Frontal cortex (tissue), 4 donors: ENCODE measurements around the gene FAM53B. TPM values are rescaled to one million over a fixed set of nuclear protein-coding genes. Genes with fewer than 3 reads are reported as not detected.
"Not testable (repeated sequence)": the region's sequence is repeated elsewhere in the genome, so short reads cannot be mapped to it uniquely, and the experiment has no call there.

ENCODE experiments used
- DNase-seq, 2 donors: peaks; one replicate each; pipeline ENCODE4 v3.0.0; 2012; ENCODE audit warnings: low spot score in 2 of 2
- FAIRE-seq: peaks from 2 replicates; lab custom pipeline; 2012; peaks lifted over from hg19 to GRCh38; lab: Jason Lieb, UNC
- total RNA-seq: library from RNA; depleted of rRNA; stranded (reverse); fragments of >200 nt; gene quantifications from one replicate; pipeline ENCODE4 v1.2.3, GENCODE V29; 2014
- donor health status: control.
- donor health status: control.
- donor health status: control.

The FAM53B gene, protein sequence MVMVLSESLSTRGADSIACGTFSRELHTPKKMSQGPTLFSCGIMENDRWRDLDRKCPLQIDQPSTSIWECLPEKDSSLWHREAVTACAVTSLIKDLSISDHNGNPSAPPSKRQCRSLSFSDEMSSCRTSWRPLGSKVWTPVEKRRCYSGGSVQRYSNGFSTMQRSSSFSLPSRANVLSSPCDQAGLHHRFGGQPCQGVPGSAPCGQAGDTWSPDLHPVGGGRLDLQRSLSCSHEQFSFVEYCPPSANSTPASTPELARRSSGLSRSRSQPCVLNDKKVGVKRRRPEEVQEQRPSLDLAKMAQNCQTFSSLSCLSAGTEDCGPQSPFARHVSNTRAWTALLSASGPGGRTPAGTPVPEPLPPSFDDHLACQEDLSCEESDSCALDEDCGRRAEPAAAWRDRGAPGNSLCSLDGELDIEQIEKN
- 23.2 TPM for total RNA-seq

DNA sequence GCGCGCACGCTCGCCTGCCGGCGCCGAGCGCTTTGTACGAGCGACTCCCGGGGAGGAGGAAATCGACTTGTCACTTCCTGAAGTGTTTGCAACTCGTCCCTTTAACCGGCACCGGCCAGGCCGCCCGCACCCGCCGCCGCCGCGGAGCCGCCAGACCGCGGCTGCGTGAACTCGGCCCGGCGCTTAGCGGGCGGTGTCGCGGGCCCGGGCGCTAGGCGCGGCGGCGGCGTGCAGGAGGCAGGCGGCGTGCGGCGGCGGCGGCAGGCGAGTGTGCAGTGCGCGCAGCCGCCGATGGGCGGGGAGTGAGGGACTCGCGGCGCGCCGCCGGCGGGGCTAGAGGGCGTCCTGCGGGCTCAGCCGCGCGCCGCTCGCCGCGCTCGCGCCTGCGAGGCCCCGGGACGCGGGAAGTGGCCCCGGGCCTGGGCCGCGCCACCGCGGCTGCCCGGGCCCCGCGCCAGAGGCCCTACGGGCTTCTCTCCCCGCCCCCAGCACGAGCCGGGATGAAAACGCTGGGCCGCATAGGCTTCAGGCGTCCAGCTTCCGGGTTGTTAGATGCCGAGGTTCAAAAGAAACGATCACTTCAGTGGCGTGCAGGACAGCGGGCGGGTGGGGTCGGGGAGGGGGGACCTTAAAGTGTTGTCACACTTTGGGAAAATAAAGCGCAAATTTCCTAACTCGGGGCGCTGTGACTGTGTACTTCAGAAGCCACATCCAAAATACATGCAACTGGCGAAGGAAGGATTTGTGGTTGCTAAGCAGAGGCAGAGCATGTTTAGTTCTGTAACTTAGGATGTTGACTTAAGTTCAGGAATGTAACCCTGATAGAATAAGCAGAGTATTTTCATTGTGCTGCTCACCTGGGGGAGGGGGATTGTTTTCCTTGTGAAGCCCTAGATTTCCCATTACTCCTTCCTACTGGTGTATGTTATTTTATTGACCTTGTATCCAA lies at the start of gene FAM53B:
FAM53B (minus strand) TSS at position 277 of the 949 bp plus-strand sequence. CDS start 37,665 bp downstream, outside the sequence.
- FAIRE-seq: no peak
- DNase-seq: peak; percentile 86 to 90

DNA sequence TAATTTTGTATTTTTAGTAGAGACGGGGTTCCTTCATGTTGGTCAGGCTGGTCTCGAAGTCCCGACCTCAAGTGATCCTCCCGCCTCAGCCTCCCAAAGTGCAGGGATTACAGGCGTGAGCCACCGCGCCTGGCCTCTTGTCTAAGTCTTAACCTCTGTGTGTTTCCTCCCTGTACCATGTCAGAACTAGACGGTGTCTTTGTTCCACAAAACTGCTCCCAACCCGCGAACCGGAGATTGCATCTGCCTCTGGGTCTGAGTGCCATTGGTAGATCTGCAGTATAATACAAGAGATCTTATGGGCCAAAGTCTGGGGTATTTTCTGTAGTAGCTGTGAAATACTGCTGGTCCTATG lies 48.8 kb upstream of the FAM53B start:
- DNase-seq: no peak
- no peak for FAIRE-seq

DNA sequence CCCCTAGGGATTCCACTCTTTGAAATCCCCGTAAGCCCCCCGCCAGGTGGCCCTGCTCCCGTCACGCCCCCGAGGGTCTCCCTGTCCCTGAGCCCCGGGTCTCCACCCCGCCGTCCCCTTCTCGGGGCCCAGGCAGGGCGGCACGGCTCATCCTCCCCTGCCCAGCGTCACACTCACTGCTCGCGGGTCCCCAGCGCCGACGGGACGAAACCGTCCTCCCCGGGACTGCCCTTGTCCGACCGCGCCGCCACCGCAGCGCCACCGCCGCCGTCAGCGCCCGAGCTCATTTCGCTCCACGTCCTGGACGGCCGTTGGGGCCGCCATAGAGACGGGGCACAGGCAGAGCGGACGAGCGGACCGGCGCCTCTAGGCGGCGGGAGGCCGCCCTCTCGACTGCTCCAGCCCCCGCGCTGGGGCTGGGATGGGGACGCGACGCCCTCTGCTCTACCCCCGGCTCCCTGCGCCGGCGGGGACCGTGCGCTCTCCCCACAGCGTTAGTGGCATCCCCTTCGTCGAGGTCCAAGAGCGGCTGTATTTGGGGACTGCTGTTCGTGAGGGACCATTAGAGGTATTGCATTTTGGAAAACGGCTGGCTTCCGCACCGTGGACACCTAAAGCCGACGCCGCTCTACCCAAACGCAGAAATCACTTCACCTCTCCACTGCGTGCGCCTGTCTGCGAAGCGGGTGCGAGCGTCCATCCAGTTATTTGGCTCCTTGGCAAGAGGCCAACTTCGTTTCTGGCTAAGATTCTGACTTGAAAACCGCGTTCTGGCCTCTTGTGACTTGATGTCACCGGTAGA lies 47.6 kb upstream of the FAM53B start, which contains the start of gene EEF1AKMT2:
EEF1AKMT2 (minus strand) TSS at position 341 of the 802 bp plus-strand sequence; CDS start at position 287, 54 bp downstream.
- FAIRE-seq (no peak), DNase-seq (peak; percentile 86 to 88)

DNA sequence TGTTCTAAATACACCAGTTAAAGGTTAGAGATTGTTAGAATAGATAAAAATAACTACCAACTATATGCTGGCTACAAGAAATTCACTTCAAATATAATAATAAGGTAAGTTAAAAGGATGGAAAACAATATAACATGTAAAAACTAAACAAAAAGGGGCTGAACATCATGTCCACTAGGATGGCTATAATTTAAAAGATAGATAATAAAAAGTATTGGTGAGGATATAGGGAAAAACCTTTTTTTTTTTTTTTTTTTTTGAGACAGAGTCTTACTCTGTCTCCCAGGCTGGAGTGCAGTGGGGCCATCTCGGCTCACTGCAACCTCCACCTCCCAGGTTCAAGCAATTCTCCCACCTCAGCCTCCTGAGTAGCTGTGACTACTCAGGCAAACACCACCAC lies 38.7 kb upstream of the FAM53B start:
- not testable (repeated sequence) for FAIRE-seq, DNase-seq

DNA sequence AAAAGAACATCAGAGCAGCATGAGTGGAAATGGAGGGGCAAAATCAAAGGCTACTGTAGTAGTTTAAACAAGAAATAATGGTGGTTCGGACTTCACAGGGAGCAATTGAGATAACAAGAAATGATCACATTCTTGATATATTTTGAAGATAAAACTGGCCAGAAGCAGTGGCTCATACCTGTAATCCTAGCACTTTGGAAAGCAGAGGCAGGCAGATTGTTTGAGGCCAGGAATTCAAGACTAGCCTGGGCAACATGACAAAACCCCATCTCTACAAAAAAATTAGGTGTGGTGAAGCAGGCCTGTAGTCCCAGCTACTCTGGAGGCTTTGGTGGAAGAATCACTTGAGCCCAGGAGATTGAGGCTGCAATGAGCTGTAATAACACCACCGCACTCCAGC lies 24.6 kb upstream of the FAM53B start:
- FAIRE-seq: no peak
- DNase-seq: no peak

DNA sequence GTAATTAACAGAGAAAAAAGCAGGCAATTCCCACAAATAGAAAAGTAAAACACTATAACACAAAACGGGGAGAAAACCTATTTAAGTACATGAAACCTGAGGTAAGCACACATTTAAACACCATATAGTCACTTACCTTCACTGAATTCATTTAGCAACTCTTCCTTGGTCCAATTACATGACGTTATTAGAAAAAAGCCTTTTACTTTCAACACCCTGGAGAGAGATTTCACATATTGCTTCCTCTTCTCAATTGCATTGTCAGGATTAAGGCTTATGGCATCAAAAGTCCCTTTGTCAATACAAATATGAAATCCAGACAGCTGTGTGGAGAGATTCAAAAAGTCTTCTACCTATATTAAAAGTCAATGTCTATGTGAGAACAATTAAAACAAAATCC lies 21.1 kb upstream of the FAM53B start:
- DNase-seq (no peak), FAIRE-seq (no peak)

DNA sequence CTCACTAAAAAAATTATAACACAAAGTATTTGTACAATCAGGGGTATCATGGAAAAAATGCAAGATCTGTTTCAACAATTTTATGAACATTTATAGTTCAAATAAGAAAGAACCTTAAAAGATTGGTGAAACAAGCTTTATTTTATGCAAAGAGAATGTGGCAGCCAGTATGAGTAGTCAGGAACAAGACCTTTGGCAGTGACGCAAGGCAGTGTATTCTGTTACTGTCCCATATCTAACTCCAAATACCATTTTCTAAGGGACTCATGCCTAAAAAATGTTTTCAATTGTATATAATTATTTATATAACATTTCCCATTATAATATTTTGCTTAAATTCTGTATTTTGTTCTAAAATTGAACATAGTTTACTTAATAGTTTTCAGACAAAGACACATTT lies 19.1 kb upstream of the FAM53B start:
- no peak for FAIRE-seq
- DNase-seq: no peak

DNA sequence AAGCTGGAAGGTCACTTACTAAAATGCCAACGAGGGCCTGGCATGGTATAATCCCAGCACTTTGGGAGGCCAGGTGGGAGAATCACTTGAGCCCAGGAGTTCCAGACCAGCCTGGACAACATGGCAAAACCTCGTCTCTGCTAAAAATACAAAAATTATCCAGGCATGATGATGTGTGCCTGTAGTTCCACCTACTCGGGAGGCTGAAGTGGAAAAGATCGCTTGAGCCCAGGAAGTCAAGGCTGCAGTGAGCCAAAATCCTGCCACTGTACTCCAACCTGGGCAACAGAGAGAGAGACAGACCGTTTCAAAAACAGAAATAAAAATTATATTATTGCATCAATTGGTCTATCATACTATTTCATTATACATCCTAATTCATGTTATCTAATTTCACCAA lies 18.1 kb upstream of the FAM53B start:
- FAIRE-seq (no peak), DNase-seq (no peak)

DNA sequence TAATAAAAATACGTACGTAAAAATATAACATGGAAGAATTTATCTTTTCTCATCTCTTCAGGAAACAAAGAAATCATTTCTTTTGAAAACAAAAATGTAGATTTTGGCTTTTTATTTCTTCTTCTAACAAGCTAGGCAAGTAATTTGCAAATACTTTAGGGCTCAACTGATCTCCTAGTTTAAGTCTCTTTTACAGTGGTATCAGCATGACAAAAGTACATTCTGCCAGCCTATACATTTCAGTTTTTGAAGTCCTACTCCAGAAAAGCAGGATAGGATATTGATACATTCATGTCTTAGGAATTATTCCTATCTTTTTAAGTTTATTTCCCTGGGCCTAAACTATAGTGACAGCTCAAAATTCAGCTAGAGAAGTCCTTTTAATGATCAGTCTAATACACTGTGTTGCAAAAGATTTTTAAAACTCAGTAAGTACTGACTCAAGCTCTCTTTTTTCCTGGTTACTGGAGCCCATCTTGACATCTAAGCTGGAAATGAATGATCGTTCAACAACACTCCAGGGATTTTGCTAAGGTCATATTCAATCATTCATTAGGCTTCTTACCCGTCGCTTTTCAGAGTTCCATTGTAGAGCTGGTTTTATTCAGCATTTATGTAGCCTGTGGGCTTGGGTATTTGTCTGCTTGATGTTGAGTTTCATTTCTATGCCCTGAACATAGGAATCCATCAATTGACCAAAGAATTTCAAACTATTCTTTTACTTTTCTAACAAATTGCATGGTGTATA lies 12.2 kb upstream of the FAM53B start:
- no peak for FAIRE-seq

DNA sequence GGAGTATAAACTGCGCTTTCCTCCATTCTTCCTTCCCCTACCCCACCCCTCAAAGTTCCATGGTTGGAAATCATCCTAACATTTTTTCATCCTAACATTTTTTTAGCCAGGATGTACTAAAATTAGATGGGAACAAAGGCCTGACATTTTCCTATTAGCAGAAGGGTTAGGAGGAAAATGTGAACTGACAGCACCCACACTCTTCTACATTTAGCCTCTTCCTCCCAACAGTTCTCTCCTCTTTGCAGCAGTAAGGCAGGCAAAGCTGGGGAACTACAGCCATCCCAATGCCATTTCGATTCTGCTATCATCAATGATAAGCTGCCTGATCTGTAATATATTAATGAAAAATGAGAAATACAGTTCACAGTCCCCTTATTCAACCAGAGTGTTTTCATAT lies 11.4 kb upstream of the FAM53B start:
- DNase-seq (no peak), FAIRE-seq (no peak)

More for the DNA sequence above, 12.2 kb upstream of the FAM53B start:
- no peak for DNase-seq

DNA sequence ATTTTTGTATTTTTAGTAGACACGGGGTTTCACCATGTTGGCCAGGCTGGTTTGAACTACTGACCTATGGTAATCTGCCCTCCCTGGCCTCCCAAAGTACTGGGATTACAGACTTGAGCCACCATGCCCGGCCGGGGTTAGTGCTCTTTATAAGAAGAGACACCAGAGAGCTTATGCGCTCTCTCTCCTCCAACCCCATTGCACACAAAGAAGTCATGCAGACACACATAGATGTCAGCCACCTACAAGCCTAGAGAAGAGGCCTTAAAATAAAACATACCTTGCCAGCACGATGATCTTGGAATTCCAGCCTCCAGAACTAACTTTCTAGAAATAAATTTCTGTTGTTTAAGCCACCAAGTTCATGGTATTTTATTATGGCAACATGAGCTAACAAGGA lies 10.0 kb upstream of the FAM53B start:
- DNase-seq (no peak), FAIRE-seq (no peak)

DNA sequence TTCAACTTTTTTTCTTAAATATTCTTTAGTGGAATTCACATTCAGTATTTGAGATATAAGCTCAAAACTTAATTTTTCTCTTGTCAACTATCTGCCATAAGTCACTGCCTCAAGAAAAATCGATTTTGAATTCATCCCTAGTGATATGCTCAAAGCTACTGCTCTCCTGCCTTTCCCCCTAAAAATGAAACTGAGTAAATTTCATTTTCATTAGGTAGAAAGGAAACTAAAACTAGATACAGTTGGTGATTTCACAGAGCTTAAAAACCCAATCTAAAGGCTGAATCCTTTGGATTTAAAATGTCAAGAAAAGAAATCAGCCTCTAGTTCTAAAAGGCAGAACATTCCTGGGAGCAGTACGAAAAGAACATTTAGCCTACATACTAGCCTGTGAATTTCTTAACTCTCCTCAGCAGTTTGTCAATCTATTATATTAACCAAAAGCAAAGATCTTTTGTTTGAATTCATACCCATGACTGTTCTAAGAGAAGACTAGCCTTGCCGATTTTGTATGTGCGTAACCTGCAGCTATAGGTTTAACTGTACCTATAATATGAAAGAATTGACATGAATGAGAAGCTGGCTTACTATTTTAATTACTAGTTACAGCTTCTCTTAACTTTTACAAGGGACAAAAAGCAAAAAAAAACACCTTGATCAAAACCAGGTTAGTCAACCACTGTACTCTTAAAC lies 4.9 kb upstream of the FAM53B start:
- FAIRE-seq: no peak
- DNase-seq: no peak

DNA sequence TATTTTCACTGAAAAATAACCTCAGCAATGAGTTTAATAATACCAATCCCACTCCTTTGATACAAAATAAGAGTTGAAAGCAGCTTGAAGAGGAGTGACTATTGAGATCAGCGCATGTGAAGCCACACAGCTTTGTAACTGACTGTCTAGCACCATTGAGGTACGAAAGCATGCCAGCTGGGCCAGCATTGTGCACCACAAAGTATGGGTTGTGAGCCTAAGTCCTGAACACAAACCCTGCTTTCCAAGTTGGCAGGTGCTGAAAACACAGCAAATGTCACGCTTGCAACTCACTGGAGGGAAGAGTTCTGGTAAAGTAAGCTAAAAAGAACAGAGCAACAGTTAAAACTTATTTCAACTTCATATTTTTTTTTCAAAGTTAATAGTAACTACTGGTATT lies 4.0 kb upstream of the FAM53B start:
- no peak for DNase-seq

DNA sequence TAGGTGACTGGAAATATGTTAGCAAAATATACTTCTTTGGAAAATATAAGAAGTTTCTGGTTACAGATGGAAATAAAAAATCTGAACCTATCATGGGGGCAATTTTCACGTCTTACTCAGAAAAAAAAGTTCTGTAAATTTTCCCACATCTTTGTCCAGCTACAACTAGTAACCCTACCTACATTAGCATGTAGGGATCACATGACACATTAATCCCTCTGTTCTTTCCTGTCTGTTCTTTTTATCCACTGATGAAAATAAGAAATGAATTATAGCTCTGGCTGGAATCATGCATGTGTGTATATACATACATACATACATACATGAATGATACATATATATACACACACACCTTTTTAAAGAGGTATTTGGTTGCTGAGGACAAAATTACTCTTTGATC lies 3.6 kb upstream of the FAM53B start:
- no peak for DNase-seq
- no peak for FAIRE-seq

More for the DNA sequence above, 4.0 kb upstream of the FAM53B start:
- no peak for FAIRE-seq

DNA sequence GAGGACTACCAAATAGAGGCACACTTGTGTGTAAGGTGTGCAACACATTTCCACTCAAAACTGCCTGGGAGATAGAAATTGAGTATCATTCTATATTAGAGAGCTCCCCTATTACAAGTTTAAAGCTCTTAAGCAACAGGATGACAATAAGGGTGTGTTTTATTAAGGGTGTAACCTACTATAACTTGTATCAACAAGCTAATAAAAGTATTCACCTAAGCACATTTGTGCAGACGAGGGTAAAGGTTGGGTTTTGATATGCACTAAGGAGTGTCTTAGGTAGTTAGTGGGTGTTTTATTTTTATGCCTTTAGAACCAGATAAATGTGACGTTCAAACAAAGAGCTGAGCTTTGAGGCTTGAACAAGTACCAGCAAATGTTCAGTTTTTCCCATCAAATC lies 2.8 kb upstream of the FAM53B start:
- FAIRE-seq: no peak
- DNase-seq: no peak

DNA sequence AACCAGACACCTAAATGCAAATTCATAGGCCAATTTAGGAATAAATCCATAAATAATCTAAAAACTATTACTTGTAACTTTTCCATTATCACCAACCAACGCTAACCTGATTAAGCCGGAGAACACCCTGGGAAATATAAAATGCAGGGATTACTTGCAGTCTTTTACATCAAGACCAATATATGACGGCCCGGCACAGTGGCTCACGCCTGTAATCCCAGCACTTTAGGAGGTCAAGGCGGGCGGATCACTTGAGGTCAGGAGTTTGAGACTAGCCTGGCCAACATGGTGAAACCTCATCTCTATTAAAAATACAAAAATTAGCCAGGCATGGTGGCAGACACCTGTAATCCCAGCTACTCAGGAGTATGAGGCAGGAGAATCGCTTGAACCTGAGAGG lies 2.3 kb upstream of the FAM53B start:
- not testable (repeated sequence) for DNase-seq, FAIRE-seq

DNA sequence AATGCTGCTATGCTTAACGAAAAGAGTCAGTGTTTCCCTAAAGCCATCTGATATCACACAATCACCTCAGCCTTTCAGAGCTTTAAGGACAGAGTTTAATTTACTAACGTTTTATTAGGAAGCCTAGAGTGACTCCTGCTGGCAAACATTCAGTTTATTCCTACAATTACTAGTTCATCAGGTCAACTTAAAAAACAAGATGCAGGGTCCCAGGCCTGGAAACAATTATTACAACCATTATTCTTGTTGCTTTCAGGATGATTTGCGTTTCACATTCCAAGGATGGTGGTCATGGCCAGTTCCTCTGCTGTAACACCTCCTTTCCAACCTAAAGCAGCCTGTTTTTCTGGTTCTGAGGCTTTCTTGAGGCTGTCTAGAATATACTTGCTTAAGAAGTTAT lies 1.5 kb upstream of the FAM53B start:
- FAIRE-seq (no peak), DNase-seq (peak in 1 of 2 donors; percentile 35)

DNA sequence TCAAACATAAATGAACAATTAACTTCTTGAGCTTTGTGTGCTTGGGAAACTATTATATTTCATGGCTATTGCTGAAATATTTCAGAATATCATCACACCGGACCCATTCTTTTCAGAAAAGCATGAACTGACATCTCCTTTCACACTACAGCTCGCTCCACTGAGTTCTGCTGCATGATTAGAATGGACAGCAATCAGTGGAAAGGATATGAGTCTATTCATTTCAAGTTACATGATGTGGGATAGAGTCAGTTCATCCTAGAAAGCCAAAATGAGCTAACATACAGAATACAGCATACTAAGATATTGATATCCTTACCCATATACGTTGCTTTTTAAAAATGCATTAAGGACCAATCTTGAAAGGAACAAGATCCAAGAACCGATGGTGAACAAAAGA lies 1.1 kb upstream of the FAM53B start:
- DNase-seq (no peak), FAIRE-seq (no peak)
